ENCODE measurements around the gene CBX2. TPM values are rescaled to one million over a fixed set of nuclear protein-coding genes. Genes with fewer than 3 reads are reported as not detected.

Gene CBX2
- total RNA-seq, result 1 to 10 TPM; 2.0 to 2.2 TPM
- polyA plus RNA-seq, result 0.10 TPM

GRCh38 chr17:79777894-79778503 is at the start of gene CBX2:
Gene CBX2 (plus strand): TSS chr17:79778148. CDS start chr17:79778236, 88 bp downstream.
- Histone ChIP-seq H3K9me3 (ENCODE audit: low read length) (no peaks in the 10 kb centered on the region), H3K4me1 (ENCODE audit: insufficient read depth, low read length) (peaks cover 16% of the 10 kb centered on the region), H3K27me3 (ENCODE audit: insufficient read depth, low read length, poor library complexity, severe bottlenecking) (peaks cover 23% of the 10 kb centered on the region), H3K36me3 (ENCODE audit: insufficient read depth, low read length) (no peaks in the 10 kb centered on the region), H3K27ac (ENCODE audit: low read depth, low read length) (peak within 1 kb of the TSS; percentile 2), H3K4me3 (ENCODE audit: low read length) (peak within 1 kb of the TSS; percentile 37)
- peak; percentile 75 to 79 (median 77) for DNase-seq
- peaks cover 46 to 80% of the 10 kb centered on the region in 2 donors for H3K27me3 Mint-ChIP-seq
- peaks cover 0 to 2% (median 0%) of the 10 kb centered on the region in 5 donors for H3K9me3 Mint-ChIP-seq
- H3K4me3 Mint-ChIP-seq, result peak within 1 kb of the TSS; percentile 79 to 91 (median 87)
- ChIA-PET POLR2A (interaction anchor here (2.1 kb wide), 1 partner anchor 19 kb away, joined by 5 read pairs; the partner anchor contains the start of gene CBX8), CTCF (interaction anchor here (1.1 to 1.8 kb wide), 3 partner anchors 10 to 57 kb away, joined by 3 to 5 read pairs (median 3); no protein-coding TSS in a partner anchor)
- H3K27ac Mint-ChIP-seq, result peak within 1 kb of the TSS in 4 of 8 donors; percentile 19 to 82 (median 46)
- peaks cover 10 to 21% (median 20%) of the 10 kb centered on the region in 3 donors for H3K4me1 Mint-ChIP-seq
- H3K36me3 Mint-ChIP-seq, result peaks cover 0 to 3% (median 0%) of the 10 kb centered on the region in 3 donors

GRCh38 chr17:79728169-79728907 is 49.6 kb upstream of the CBX2 start:
- CTCF ChIA-PET, result interaction anchor here (1.5 to 1.9 kb wide), 3 partner anchors 17 to 114 kb away, joined by 3 to 7 read pairs (median 3); no protein-coding TSS in a partner anchor
- POLR2A ChIA-PET, result interaction anchor here (1.0 kb wide), 1 partner anchor 113 kb away, joined by 3 read pairs; no protein-coding TSS in a partner anchor
- no peaks in the 10 kb centered on the region for H3K27me3 Mint-ChIP-seq

GRCh38 chr17:79728908-79729471 is 49.0 kb upstream of the CBX2 start:
- Mint-ChIP-seq H3K27ac (peak overlapping the region in 5 of 8 donors; percentile 15 to 78 (median 75)), H3K9me3 (no peaks in the 10 kb centered on the region), H3K4me1 (peaks cover 32 to 34% (median 33%) of the 10 kb centered on the region in 3 donors), H3K36me3 (no peaks in the 10 kb centered on the region), H3K27me3 (no peaks in the 10 kb centered on the region), H3K4me3 (peak overlapping the region in 5 of 7 donors; percentile 26 to 78 (median 71))
- Histone ChIP-seq H3K4me3 (ENCODE audit: low read length) (peak overlapping the region; percentile 61), H3K9me3 (ENCODE audit: low read length) (no peaks in the 10 kb centered on the region), H3K27ac (ENCODE audit: low read depth, low read length) (no peak overlapping the region), H3K4me1 (ENCODE audit: insufficient read depth, low read length) (peaks cover 19% of the 10 kb centered on the region), H3K36me3 (ENCODE audit: insufficient read depth, low read length) (no peaks in the 10 kb centered on the region), H3K27me3 (ENCODE audit: insufficient read depth, low read length, poor library complexity, severe bottlenecking) (no peaks in the 10 kb centered on the region)
- POLR2A ChIA-PET, result interaction anchor here (1.0 kb wide), 1 partner anchor 112 kb away, joined by 3 read pairs; no protein-coding TSS in a partner anchor
- no peak for DNase-seq
- CTCF ChIA-PET, result interaction anchor here (1.9 kb wide), 1 partner anchor 20 kb away, joined by 7 read pairs; no protein-coding TSS in a partner anchor

More at GRCh38 chr17:79728169-79728907, 49.6 kb upstream of the CBX2 start:
- Mint-ChIP-seq H3K4me3 (peak overlapping the region; percentile 57 to 78 (median 71)), H3K4me1 (peaks cover 30 to 32% (median 31%) of the 10 kb centered on the region in 3 donors), H3K27ac (peak overlapping the region in 7 of 8 donors; percentile 15 to 91 (median 75)), H3K36me3 (no peaks in the 10 kb centered on the region), H3K9me3 (no peaks in the 10 kb centered on the region)
- Histone ChIP-seq H3K36me3 (ENCODE audit: insufficient read depth, low read length) (no peaks in the 10 kb centered on the region), H3K4me3 (ENCODE audit: low read length) (peak overlapping the region; percentile 61), H3K27me3 (ENCODE audit: insufficient read depth, low read length, poor library complexity, severe bottlenecking) (no peaks in the 10 kb centered on the region), H3K27ac (ENCODE audit: low read depth, low read length) (no peak overlapping the region), H3K4me1 (ENCODE audit: insufficient read depth, low read length) (peaks cover 19% of the 10 kb centered on the region), H3K9me3 (ENCODE audit: low read length) (no peaks in the 10 kb centered on the region)
- peak; percentile 72 to 90 (median 84) for DNase-seq

- H3K9me3 ChIP-seq (ENCODE audit: low read length), result no peaks in the 10 kb centered on the region
- Mint-ChIP-seq H3K4me3 (peak overlapping the region in 3 of 7 donors; percentile 12 to 62 (median 26)), H3K27ac (peak overlapping the region in 5 of 8 donors; percentile 17 to 94 (median 52)), H3K4me1 (peaks cover 32 to 34% (median 33%) of the 10 kb centered on the region in 3 donors), H3K9me3 (no peaks in the 10 kb centered on the region), H3K27me3 (peaks cover 0 to 2% of the 10 kb centered on the region in 2 donors), H3K36me3 (no peaks in the 10 kb centered on the region)
- CTCF ChIA-PET, result no interaction called here
- H3K4me1 ChIP-seq (ENCODE audit: insufficient read depth, low read length), result peaks cover 19% of the 10 kb centered on the region
- H3K4me3 ChIP-seq (ENCODE audit: low read length), result no peak overlapping the region
- POLR2A ChIA-PET, result no interaction called here
- no peak for DNase-seq
- no peak overlapping the region for H3K27ac ChIP-seq (ENCODE audit: low read depth, low read length)
- no peaks in the 10 kb centered on the region for H3K27me3 ChIP-seq (ENCODE audit: insufficient read depth, low read length, poor library complexity, severe bottlenecking)
- no peaks in the 10 kb centered on the region for H3K36me3 ChIP-seq (ENCODE audit: insufficient read depth, low read length)
These were observed 48.2 kb upstream of the CBX2 start for GRCh38 chr17:79729761-79730160.

DNA sequence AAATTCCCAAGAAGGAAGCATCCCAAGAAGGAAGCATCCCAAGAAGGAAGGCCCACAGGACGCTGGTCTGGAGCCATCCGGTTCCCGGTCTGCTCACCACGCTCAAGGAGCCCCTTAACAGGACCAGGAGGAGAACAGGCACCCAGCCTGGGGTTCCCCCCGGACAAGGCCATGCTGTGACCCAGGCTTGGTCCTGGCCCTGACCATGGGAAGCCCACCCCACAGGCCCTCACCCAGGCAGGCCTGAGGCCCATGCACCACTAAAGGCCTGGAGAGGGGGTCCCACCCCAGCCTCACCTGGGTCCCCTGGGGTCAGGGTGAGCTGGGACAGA is 47.5 kb upstream of the CBX2 start:
- Mint-ChIP-seq H3K36me3 (no peaks in the 10 kb centered on the region), H3K4me1 (peaks cover 32 to 34% (median 33%) of the 10 kb centered on the region in 3 donors), H3K27ac (peak overlapping the region in 1 of 8 donors; percentile 78), H3K4me3 (peak overlapping the region in 1 of 7 donors; percentile 48), H3K27me3 (peaks cover 0 to 5% of the 10 kb centered on the region in 2 donors), H3K9me3 (no peaks in the 10 kb centered on the region)
- CTCF ChIA-PET, result no interaction called here
- Histone ChIP-seq H3K36me3 (ENCODE audit: insufficient read depth, low read length) (no peaks in the 10 kb centered on the region), H3K27ac (ENCODE audit: low read depth, low read length) (no peak overlapping the region), H3K4me1 (ENCODE audit: insufficient read depth, low read length) (peaks cover 19% of the 10 kb centered on the region), H3K9me3 (ENCODE audit: low read length) (no peaks in the 10 kb centered on the region), H3K4me3 (ENCODE audit: low read length) (no peak overlapping the region), H3K27me3 (ENCODE audit: insufficient read depth, low read length, poor library complexity, severe bottlenecking) (no peaks in the 10 kb centered on the region)
- no peak for DNase-seq
- POLR2A ChIA-PET, result no interaction called here

DNA sequence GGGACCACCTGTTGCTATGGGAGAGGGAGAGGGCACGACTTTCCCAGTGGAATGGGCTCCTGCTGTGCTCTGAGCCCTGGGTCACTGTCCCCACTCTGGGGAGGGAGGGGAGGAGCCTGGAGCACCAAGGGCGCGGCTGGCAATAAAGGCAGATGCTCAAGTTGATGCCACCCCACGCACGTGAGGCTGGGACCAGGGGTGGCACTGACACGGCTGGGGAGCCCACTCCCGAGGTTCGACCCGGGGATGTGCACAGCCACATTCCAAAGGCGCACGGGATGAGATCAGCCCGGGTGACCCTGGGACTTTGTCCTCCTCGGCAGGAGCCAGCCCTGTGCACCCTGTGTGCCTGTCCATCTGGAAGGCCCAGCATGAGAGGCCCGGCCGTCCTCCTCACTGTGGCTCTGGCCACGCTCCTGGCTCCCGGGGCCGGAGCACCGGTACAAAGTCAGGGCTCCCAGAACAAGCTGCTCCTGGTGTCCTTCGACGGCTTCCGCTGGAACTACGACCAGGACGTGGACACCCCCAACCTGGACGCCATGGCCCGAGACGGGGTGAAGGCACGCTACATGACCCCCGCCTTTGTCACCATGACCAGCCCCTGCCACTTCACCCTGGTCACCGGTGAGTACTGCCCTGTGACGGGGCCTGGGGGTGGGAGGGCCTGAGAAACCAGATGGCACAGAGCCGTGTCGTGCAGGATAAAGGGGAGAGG is 47.0 kb upstream of the CBX2 start, which contains the start of gene ENPP7:
Gene ENPP7, plus strand, starts transcription at position 175 of the 715 bp plus-strand sequence. Its CDS starts 197 bp downstream, at position 372.
- Mint-ChIP-seq H3K9me3 (no peaks in the 10 kb centered on the region), H3K4me1 (peaks cover 32 to 34% (median 33%) of the 10 kb centered on the region in 3 donors), H3K4me3 (peak within 1 kb of the TSS in 3 of 7 donors; percentile 12 to 93 (median 30)), H3K27ac (peak within 1 kb of the TSS in 5 of 8 donors; percentile 8 to 78 (median 22)), H3K27me3 (peaks cover 0 to 5% of the 10 kb centered on the region in 2 donors), H3K36me3 (no peaks in the 10 kb centered on the region)
- Histone ChIP-seq H3K36me3 (ENCODE audit: insufficient read depth, low read length) (no peaks in the 10 kb centered on the region), H3K9me3 (ENCODE audit: low read length) (no peaks in the 10 kb centered on the region), H3K27ac (ENCODE audit: low read depth, low read length) (no peak within 1 kb of the TSS), H3K4me1 (ENCODE audit: insufficient read depth, low read length) (peaks cover 19% of the 10 kb centered on the region), H3K4me3 (ENCODE audit: low read length) (no peak within 1 kb of the TSS), H3K27me3 (ENCODE audit: insufficient read depth, low read length, poor library complexity, severe bottlenecking) (no peaks in the 10 kb centered on the region)
- ChIA-PET CTCF (no interaction called here), POLR2A (no interaction called here)
- no peak for DNase-seq

DNA sequence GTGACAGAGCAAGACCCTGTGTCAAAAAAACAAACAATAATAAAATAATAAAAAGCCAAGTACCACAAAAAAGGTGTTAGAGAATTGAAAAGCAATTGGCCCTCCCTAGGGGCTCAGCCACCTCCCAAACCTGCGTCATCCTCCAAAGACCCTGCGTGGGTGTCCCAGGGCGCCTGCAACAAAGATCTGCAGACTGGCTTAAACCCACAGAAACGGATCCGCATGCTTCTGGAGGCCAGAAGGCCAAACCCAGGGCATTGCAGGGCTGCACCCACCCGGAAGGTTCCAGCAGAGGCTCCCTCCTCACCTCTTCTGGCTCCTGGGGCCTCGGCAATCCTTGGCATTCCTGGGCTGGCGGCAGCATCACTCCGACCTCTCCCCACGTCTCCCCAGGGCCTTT is 45.7 kb upstream of the CBX2 start:
- H3K27me3 Mint-ChIP-seq, result peaks cover 2 to 9% of the 10 kb centered on the region in 2 donors

More for the DNA sequence above, 45.7 kb upstream of the CBX2 start:
- H3K27me3 ChIP-seq (ENCODE audit: insufficient read depth, low read length, poor library complexity, severe bottlenecking), result no peaks in the 10 kb centered on the region
- Mint-ChIP-seq H3K36me3 (no peaks in the 10 kb centered on the region), H3K27ac (peak overlapping the region in 4 of 8 donors; percentile 69 to 97 (median 96)), H3K4me1 (peaks cover 30 to 33% (median 32%) of the 10 kb centered on the region in 3 donors), H3K4me3 (peak overlapping the region in 5 of 7 donors; percentile 70 to 93 (median 91)), H3K9me3 (no peaks in the 10 kb centered on the region)
- H3K36me3 ChIP-seq (ENCODE audit: insufficient read depth, low read length), result no peaks in the 10 kb centered on the region
- H3K4me1 ChIP-seq (ENCODE audit: insufficient read depth, low read length), result peaks cover 19% of the 10 kb centered on the region
- no peak for DNase-seq
- POLR2A ChIA-PET, result no interaction called here
- CTCF ChIA-PET, result no interaction called here
- no peaks in the 10 kb centered on the region for H3K9me3 ChIP-seq (ENCODE audit: low read length)
- no peak overlapping the region for H3K27ac ChIP-seq (ENCODE audit: low read depth, low read length)
- H3K4me3 ChIP-seq (ENCODE audit: low read length), result no peak overlapping the region
